ENCODE results near the gene MYO1G.
A peak's percentile ranks its signal among the peaks of the same experiment; 100 is the strongest.

GRCh38 chr7:45021604-45022296 is 42.9 kb upstream of the MYO1G start:
- no peak for TF ChIP-seq ELK1 (IDR thresholded peaks at IDR 0.05; ENCODE audit: low read depth, low read length)
- TF ChIP-seq CTCF (IDR thresholded peaks at IDR 0.05 in 2 of 3, conservative IDR thresholded peaks at IDR 0.05 in 1 of 3; ENCODE audit: control insufficient read depth in 2 of 3, extremely low read depth in 1 of 3, insufficient read depth in 1 of 3, low read depth in 3 of 3, low read length in 3 of 3) = no peak
- no peak for TF ChIP-seq POLR2AphosphoS5 (IDR thresholded peaks at IDR 0.05; ENCODE audit: low read length)
- peak; percentile 39; the same call in 1 of the 2 replicates for TF ChIP-seq DPF2 (IDR thresholded peaks at IDR 0.05)
- no peak for TF ChIP-seq POLR2A (IDR thresholded peaks at IDR 0.05; ENCODE audit: low read depth, low read length)
- peak; percentile 49; the same call in 1 of the 2 replicates for TF ChIP-seq JUNB (IDR thresholded peaks at IDR 0.05)
- no peak for TF ChIP-seq TAF1 (IDR thresholded peaks at IDR 0.05; ENCODE audit: borderline replicate concordance, low read depth, low read length)
- no peak for TF ChIP-seq IRF3 (IDR thresholded peaks at IDR 0.05)
- TF ChIP-seq BMI1 (IDR thresholded peaks at IDR 0.05; ENCODE audit: borderline replicate concordance) = no peak
- no peak for TF ChIP-seq ZNF592 (IDR thresholded peaks at IDR 0.05)

Measured in GM12878 (cell line).